IPS DF 6.9 (cell line): ENCODE data around the gene SPEM2.

Experiments used
- DNase-seq: peaks from one replicate; pipeline ENCODE4 v3.0.0-alpha.2; 2013; ENCODE audit warnings: low read depth, low spot score
- H3K27ac ChIP-seq: one replicate; pipeline ENCODE4 v1.5.1; 2013; ENCODE audit warnings: low read length, control low read depth
- H3K27me3 ChIP-seq: 2 replicates; pipeline ENCODE4 v1.6.1; 2013; ENCODE audit warnings: mild to moderate bottlenecking, low read length; ENCODE audit not compliant: control insufficient read depth, insufficient read depth
- H3K36me3 ChIP-seq: 2 replicates; pipeline ENCODE4 v1.6.1; 2013; ENCODE audit warnings: low read length; ENCODE audit not compliant: control insufficient read depth, insufficient read depth
- H3K4me1 ChIP-seq: 2 replicates; pipeline ENCODE4 v1.6.1; 2013; ENCODE audit warnings: low read length; ENCODE audit not compliant: control insufficient read depth, insufficient read depth
- H3K4me3 ChIP-seq: 2 replicates; pipeline ENCODE4 v1.5.1; 2013; ENCODE audit warnings: mild to moderate bottlenecking, low read length
- H3K9me3 ChIP-seq: 2 replicates; pipeline ENCODE4 v1.6.1; 2013; ENCODE audit warnings: low read length, inconsistent platforms; ENCODE audit not compliant: control insufficient read depth, insufficient read depth
- WGBS: extraction: QIAGEN DNeasy Blood & Tissue Kit; methylation state at CpG from one replicate; pipeline ENCODE4 v1.1.7; 2013; ENCODE audit warnings: mixed read lengths, missing lambda C conversion rate; ENCODE audit not compliant: insufficient read length, insufficient coverage; 5-methylcytosine and 5-hydroxymethylcytosine counted together

SPEM2 gene

GRCh38 chr17:7443499-7444485, 18.4 kb downstream of the SPEM2 start:
- H3K4me1 ChIP-seq = peaks cover 5% of the 10 kb centered on the region; the same call in 1 of the 2 replicates
- no peak overlapping the region for H3K27ac ChIP-seq
- H3K4me3 ChIP-seq = no peak overlapping the region
- H3K27me3 ChIP-seq = no peaks in the 10 kb centered on the region
- no peak for DNase-seq
- no peaks in the 10 kb centered on the region for H3K9me3 ChIP-seq
- H3K36me3 ChIP-seq = no peaks in the 10 kb centered on the region
- no CpG with 5 or more reads among the region's 7 CpGs for WGBS

GRCh38 chr17:7444682-7445618, 19.5 kb downstream of the SPEM2 start, which contains the start of gene CHRNB1:
Gene CHRNB1 (plus strand): TSS chr17:7445061. CDS start chr17:7445128, 67 bp downstream.
- DNase-seq = no peak
- H3K4me1 ChIP-seq = peaks cover 5% of the 10 kb centered on the region; the same call in 1 of the 2 replicates
- H3K27me3 ChIP-seq = no peaks in the 10 kb centered on the region
- peak within 1 kb of the TSS; percentile 72 for H3K4me3 ChIP-seq
- WGBS = no CpG with 5 or more reads among the region's 51 CpGs
- no peak within 1 kb of the TSS for H3K27ac ChIP-seq
- H3K9me3 ChIP-seq = no peaks in the 10 kb centered on the region
- H3K36me3 ChIP-seq = no peaks in the 10 kb centered on the region

DNA sequence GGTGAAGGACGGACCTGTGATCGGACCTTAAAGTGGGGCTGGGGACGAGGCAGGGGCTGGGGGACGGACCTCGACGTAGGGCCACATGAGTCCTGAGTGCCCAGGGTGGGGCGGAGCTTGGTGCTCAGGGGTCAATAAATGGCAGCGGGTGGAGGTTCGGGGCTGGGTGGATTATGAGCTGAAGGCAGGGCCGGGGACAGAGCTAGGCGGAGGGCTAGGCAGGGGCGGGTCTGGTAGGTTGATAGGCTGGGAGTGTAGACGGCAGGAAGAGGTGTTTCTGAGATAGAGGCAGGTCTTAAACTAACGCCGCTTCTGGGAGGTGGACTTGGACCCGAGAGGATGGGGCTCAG, 20.2 kb downstream of the SPEM2 start:
- DNase-seq = no peak
- Histone ChIP-seq H3K4me3 (peak overlapping the region; percentile 72; the same call in 1 of the 2 replicates), H3K4me1 (peaks cover 5% of the 10 kb centered on the region; the same call in 1 of the 2 replicates), H3K27ac (no peak overlapping the region), H3K9me3 (no peaks in the 10 kb centered on the region), H3K27me3 (no peaks in the 10 kb centered on the region), H3K36me3 (no peaks in the 10 kb centered on the region)
- no CpG with 5 or more reads among the region's 16 CpGs for WGBS

- no peaks in the 10 kb centered on the region for H3K36me3 ChIP-seq
- H3K4me3 ChIP-seq = no peak overlapping the region
- no peaks in the 10 kb centered on the region for H3K9me3 ChIP-seq
- no peak for DNase-seq
- no peak overlapping the region for H3K27ac ChIP-seq
- H3K4me1 ChIP-seq = peaks cover 5% of the 10 kb centered on the region; the same call in 1 of the 2 replicates
- WGBS = no CpG with 5 or more reads among the region's 7 CpGs
- no peaks in the 10 kb centered on the region for H3K27me3 ChIP-seq
These were observed 23.0 kb downstream of the SPEM2 start for GRCh38 chr17:7448461-7448860.

DNA sequence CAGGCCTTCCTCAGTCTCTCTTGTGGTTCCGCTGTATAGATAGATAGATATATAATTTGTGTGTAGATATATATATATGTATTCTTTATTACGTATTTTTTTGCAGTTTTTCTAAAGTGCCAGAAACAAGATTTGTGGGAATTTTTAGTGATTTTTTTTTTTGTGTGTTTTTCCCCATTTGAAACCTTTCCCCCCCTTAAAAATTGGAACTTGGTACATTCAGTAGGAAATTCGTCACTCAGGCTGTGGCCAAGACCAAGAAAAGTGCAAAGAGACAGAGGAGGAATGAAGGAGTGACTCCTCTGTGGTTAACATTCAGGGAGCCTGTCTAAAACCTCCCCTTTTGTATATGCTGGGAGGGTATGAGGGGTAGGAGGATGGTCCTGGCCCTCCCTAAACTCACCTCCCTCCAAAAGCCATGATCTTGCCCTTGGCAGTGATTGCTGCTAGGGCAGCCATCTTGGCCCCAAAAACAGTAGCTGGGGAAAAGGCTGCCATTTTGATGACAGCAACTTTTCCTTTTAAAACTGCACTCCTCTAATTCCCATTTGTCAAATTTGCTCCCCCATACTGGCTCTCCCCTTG, 34.6 kb downstream of the SPEM2 start:
- Histone ChIP-seq H3K9me3 (no peaks in the 10 kb centered on the region), H3K27ac (no peak overlapping the region), H3K4me3 (no peak overlapping the region), H3K36me3 (peaks cover 10% of the 10 kb centered on the region; the same call in 1 of the 2 replicates), H3K27me3 (no peaks in the 10 kb centered on the region), H3K4me1 (peaks cover 3% of the 10 kb centered on the region)
- WGBS = 100% methylated on average over 1 of the region's 3 CpGs
- no peak for DNase-seq

- DNase-seq = no peak
- H3K4me1 ChIP-seq = peaks cover 3% of the 10 kb centered on the region
- H3K4me3 ChIP-seq = no peak overlapping the region
- H3K36me3 ChIP-seq = peaks cover 10% of the 10 kb centered on the region; the same call in 1 of the 2 replicates
- no peaks in the 10 kb centered on the region for H3K27me3 ChIP-seq
- WGBS = no CpG with 5 or more reads among the region's 7 CpGs
- no peak overlapping the region for H3K27ac ChIP-seq
- no peaks in the 10 kb centered on the region for H3K9me3 ChIP-seq
These were observed 35.6 kb downstream of the SPEM2 start for GRCh38 chr17:7460850-7461660.

DNA sequence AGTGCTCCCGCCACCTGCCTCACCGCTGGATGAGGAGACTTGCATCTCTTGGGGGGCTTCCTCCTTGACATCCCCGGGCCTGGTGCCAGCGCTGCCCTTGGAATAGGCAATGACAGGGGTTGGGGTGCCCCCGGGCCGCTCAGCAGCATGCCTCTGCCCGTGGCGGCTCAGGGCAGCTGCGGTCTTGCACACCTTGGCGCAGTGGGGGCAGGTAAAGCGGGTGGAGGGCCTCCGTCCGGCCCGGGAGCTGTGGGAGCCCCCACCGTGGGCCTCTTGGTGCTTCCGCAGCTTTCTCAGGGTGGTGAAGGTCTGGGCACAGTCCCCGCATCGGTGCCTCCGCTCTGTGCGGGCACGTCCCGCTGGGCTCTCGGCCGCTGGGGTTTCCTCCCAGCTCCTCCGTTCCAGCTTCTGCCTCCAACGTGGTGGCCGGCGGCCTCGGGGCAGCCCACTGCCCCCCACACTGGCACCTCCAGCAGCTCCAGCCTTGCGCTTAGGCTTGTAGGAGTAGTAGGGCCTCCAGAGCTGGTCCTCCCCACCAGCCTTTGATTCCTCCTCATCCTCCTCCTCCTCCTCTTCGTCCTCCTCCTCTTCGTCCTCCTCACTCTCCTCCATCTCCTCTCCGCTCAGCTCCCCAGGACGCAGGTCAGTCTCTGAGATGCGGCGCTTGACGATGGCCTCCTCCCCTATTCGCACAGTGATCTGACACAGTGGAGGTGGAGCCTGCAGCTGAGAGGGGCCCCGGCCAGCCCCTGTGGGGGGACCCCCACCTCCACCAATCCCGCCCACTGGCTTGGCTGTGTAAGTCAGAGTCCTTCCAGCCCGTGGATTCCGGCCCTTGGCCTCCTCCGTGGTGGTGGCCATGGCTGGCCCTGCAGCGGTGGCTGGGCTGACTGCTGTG, 37.3 kb downstream of the SPEM2 start:
- Histone ChIP-seq H3K27ac (no peak overlapping the region), H3K36me3 (peaks cover 10% of the 10 kb centered on the region; the same call in 1 of the 2 replicates), H3K9me3 (no peaks in the 10 kb centered on the region), H3K27me3 (no peaks in the 10 kb centered on the region), H3K4me3 (no peak overlapping the region), H3K4me1 (peaks cover 3% of the 10 kb centered on the region)
- no peak for DNase-seq
- WGBS = 100% methylated on average over 3 of the region's 44 CpGs

GRCh38 chr17:7463372-7463846, 38.0 kb downstream of the SPEM2 start:
- DNase-seq = no peak
- no peaks in the 10 kb centered on the region for H3K9me3 ChIP-seq
- peaks cover 3% of the 10 kb centered on the region for H3K4me1 ChIP-seq
- H3K4me3 ChIP-seq = no peak overlapping the region
- H3K27me3 ChIP-seq = no peaks in the 10 kb centered on the region
- WGBS = no CpG with 5 or more reads among the region's 14 CpGs
- H3K36me3 ChIP-seq = peaks cover 10% of the 10 kb centered on the region; the same call in 1 of the 2 replicates
- H3K27ac ChIP-seq = no peak overlapping the region

GRCh38 chr17:7464081-7464480, 38.7 kb downstream of the SPEM2 start:
- WGBS = no CpG with 5 or more reads among the region's 9 CpGs

More at GRCh38 chr17:7464081-7464480, 38.7 kb downstream of the SPEM2 start:
- Histone ChIP-seq H3K27me3 (no peaks in the 10 kb centered on the region), H3K4me1 (peaks cover 3% of the 10 kb centered on the region), H3K36me3 (peaks cover 10% of the 10 kb centered on the region; the same call in 1 of the 2 replicates), H3K4me3 (no peak overlapping the region), H3K27ac (no peak overlapping the region), H3K9me3 (no peaks in the 10 kb centered on the region)
- no peak for DNase-seq
